ENCODE measurements around the gene FIZ1.

GRCh38 chr19:55543567-55543966 lies 55.8 kb downstream of the FIZ1 start:
- TF ChIP-seq, protein P1, sequence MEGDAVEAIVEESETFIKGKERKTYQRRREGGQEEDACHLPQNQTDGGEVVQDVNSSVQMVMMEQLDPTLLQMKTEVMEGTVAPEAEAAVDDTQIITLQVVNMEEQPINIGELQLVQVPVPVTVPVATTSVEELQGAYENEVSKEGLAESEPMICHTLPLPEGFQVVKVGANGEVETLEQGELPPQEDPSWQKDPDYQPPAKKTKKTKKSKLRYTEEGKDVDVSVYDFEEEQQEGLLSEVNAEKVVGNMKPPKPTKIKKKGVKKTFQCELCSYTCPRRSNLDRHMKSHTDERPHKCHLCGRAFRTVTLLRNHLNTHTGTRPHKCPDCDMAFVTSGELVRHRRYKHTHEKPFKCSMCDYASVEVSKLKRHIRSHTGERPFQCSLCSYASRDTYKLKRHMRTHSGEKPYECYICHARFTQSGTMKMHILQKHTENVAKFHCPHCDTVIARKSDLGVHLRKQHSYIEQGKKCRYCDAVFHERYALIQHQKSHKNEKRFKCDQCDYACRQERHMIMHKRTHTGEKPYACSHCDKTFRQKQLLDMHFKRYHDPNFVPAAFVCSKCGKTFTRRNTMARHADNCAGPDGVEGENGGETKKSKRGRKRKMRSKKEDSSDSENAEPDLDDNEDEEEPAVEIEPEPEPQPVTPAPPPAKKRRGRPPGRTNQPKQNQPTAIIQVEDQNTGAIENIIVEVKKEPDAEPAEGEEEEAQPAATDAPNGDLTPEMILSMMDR (IDR thresholded peaks at IDR 0.05) = no peak
- no peak for TF ChIP-seq EZH2phosphoT487 (IDR thresholded peaks at IDR 0.05)

Data from neural progenitor cell (in vitro differentiated cells).